Subcutaneous abdominal adipose tissue (tissue), 5 donors: Measurements from ENCODE around the gene MRFAP1L1.
"Not testable (repeated sequence)": the region's sequence is repeated elsewhere in the genome, so short reads cannot be mapped to it uniquely, and the experiment has no call there.

ENCODE experiments used
- H3K27ac ChIP-seq: one replicate; pipeline ENCODE4 v1.7.0; 2013; ENCODE audit warnings: low read depth, mild to moderate bottlenecking, inconsistent platforms, low read length, moderate library complexity
- H3K27me3 ChIP-seq, 5 donors: one replicate each; pipeline ENCODE4 v1.7.0; 2013; ENCODE audit warnings: low read length in 5 of 5, inconsistent platforms in 1 of 5; ENCODE audit not compliant: control insufficient read depth in 5 of 5, insufficient read depth in 4 of 5
- H3K36me3 ChIP-seq, 5 donors: one replicate each; pipeline ENCODE4 v1.7.0; 2013; ENCODE audit warnings: low read length in 5 of 5; ENCODE audit not compliant: control insufficient read depth in 5 of 5, insufficient read depth in 5 of 5
- H3K4me1 ChIP-seq, 5 donors: one replicate each; pipeline ENCODE4 v1.7.0; 2013; ENCODE audit warnings: low read length in 5 of 5, mild to moderate bottlenecking in 3 of 5, moderate library complexity in 1 of 5; ENCODE audit not compliant: control insufficient read depth in 5 of 5, insufficient read depth in 5 of 5
- H3K4me3 ChIP-seq, 5 donors: one replicate each; pipeline ENCODE4 v1.7.0; 2013; ENCODE audit warnings: low read length in 5 of 5, low read depth in 1 of 5
- H3K9ac ChIP-seq, 5 donors: one replicate each; pipeline ENCODE4 v1.7.0; 2013; ENCODE audit warnings: low read length in 5 of 5, mild to moderate bottlenecking in 4 of 5, moderate library complexity in 3 of 5
- H3K9me3 ChIP-seq, 5 donors: one replicate each; pipeline ENCODE4 v1.7.0; 2013; ENCODE audit warnings: low read length in 5 of 5; ENCODE audit not compliant: control insufficient read depth in 5 of 5
- donor health status: healthy.
- donor health status: healthy.
- donor health status: healthy.
- donor health status: healthy.
- donor health status: healthy.

The MRFAP1L1 gene

DNA sequence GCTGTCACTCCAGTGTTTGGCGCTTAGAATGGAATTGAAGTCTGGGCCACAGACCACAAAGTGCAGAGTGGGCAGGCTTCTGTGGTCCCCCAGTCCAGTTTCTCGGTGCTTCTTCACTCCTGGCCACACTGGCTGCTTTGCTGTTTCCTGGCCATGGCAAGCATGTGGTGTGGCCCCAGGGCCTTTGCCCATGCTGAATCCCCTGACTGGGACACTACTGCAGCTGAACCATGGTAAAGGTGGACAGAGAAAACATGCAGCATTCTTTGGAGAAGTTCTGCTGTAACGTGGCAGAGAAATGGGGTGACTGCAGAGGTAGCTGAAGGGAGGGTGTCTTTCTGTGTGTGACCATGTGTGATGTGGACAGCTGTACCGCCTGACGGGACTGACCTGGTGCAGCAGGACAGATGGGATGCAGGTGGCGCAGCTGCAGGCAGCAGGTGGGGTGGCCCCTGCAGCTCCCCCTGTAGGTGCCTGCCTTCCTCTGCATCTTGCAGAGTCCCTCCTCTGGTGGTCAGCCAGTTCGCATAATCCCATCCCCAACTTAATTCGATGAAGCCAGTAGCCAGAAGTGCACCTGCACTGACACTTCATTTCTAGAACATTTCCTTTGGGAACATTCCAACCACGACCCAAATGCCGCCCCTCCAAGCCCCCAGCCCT, 29.2 kb downstream of the MRFAP1L1 start:
- Histone ChIP-seq H3K27me3 (peaks cover 0 to 3% (median 0%) of the 10 kb centered on the region in 5 donors), H3K9ac (no peak overlapping the region), H3K9me3 (peaks cover 0 to 5% (median 0%) of the 10 kb centered on the region in 5 donors), H3K4me1 (peaks cover 4 to 19% (median 14%) of the 10 kb centered on the region in 5 donors), H3K4me3 (no peak overlapping the region), H3K36me3 (peaks cover 0 to 15% (median 0%) of the 10 kb centered on the region in 5 donors), H3K27ac (no peak overlapping the region)

- Histone ChIP-seq H3K4me1 (peaks cover 12 to 38% (median 29%) of the 10 kb centered on the region in 5 donors), H3K27ac (no peak overlapping the region), H3K4me3 (no peak overlapping the region), H3K9ac (peak overlapping the region in 2 of 5 donors; percentile 23 to 48), H3K9me3 (peaks cover 0 to 5% (median 0%) of the 10 kb centered on the region in 5 donors), H3K36me3 (peaks cover 0 to 15% (median 0%) of the 10 kb centered on the region in 5 donors), H3K27me3 (no peaks in the 10 kb centered on the region)
These were observed 32.7 kb downstream of the MRFAP1L1 start for GRCh38 chr4:6676722-6677558.

- no peaks in the 10 kb centered on the region for H3K27me3 ChIP-seq
- no peaks in the 10 kb centered on the region for H3K9me3 ChIP-seq
- H3K9ac ChIP-seq, result peak overlapping the region; percentile 5 to 89 (median 63)
- H3K4me3 ChIP-seq, result peak overlapping the region; percentile 57 to 87 (median 81)
- peaks cover 12 to 38% (median 29%) of the 10 kb centered on the region in 5 donors for H3K4me1 ChIP-seq
- peak overlapping the region; percentile 72 for H3K27ac ChIP-seq
- H3K36me3 ChIP-seq, result peaks cover 0 to 17% (median 0%) of the 10 kb centered on the region in 5 donors
These were observed 35.0 kb downstream of the MRFAP1L1 start for GRCh38 chr4:6674500-6675149.

DNA sequence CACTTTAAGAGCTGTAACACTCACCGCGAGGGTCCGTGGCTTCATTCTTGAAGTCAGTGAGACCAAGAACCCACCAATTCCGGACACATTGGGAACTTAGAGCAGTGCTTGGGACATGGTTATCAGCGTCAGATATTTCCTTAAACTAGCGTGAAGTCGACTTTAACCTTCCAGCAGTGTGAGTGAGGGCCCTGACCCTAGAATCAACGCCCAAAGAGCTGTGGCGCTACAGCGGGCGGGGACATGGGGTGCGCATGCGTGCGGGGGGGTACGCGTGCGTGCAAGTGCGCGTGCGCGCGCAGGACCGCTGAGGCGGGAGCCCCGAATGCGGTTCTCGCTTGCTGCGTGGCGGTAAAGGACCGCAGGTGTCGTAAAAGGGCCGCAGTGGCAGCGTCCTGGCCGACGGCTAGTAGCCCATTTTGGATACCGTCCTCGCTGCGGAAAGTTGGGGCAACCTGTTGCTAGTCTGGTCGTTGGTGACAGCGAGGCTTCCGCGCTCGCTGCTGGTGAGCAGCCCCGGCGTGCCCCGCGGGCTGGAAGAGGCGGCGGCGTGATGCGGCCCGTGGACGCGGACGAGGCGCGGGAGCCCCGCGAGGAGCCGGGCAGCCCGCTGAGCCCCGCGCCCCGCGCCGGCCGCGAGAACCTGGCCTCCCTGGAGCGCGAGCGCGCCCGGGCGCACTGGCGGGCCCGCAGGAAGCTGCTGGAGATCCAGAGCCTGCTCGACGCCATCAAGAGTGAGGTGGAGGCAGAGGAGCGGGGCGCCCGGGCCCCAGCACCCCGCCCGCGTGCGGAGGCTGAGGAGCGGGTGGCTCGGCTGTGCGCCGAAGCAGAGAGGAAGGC, 35.8 kb downstream of the MRFAP1L1 start:
- Histone ChIP-seq H3K9me3 (no peaks in the 10 kb centered on the region), H3K9ac (peak overlapping the region; percentile 38 to 76 (median 63)), H3K36me3 (peaks cover 0 to 17% (median 0%) of the 10 kb centered on the region in 5 donors), H3K27ac (peak overlapping the region; percentile 72), H3K4me1 (peaks cover 12 to 38% (median 29%) of the 10 kb centered on the region in 5 donors), H3K27me3 (no peaks in the 10 kb centered on the region), H3K4me3 (peak overlapping the region; percentile 57 to 85 (median 76))

GRCh38 chr4:6673191-6673659, 36.4 kb downstream of the MRFAP1L1 start:
- Histone ChIP-seq H3K36me3 (peaks cover 0 to 13% (median 0%) of the 10 kb centered on the region in 5 donors), H3K4me1 (peaks cover 12 to 38% (median 29%) of the 10 kb centered on the region in 5 donors), H3K27ac (peak overlapping the region; percentile 72), H3K9ac (peak overlapping the region in 4 of 5 donors; percentile 38 to 72 (median 65)), H3K4me3 (peak overlapping the region; percentile 57 to 85 (median 76))
- H3K9me3 ChIP-seq, H3K27me3 ChIP-seq: not testable (repeated sequence)

DNA sequence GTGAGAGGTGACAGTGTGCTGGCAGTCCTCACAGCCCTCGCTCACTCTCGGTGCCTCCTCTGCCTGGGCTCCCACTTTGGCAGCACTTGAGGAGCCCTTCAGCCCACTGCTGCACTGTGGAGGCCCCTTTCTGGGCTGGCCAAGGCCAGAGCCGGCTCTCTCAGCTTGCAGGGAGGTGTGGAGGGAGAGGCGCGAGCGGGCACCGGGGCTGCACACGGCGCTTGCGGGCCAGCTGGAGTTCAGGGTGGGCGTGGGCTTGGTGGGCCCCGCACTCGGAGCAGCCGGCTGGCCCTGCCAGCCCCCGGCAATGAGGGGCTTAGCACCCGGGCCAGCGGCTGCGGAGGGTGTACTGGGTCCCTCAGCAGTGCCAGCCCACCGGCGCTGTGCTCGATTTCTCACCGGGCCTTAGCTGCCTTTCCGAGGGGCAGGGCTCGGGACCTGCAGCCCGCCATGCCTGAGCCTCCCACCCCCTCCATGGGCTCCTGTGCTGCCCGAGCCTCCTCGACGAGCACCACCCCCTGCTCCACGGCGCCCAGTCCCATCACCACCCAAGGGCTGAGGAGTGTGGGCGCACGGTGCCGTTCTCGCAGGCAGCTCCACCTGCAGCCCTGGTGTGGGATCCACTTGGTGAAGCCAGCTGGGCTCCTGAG, 37.0 kb downstream of the MRFAP1L1 start:
- H3K27me3 ChIP-seq, H3K9ac ChIP-seq, H3K9me3 ChIP-seq, H3K27ac ChIP-seq: not testable (repeated sequence)
- Histone ChIP-seq H3K4me1 (peaks cover 12 to 38% (median 29%) of the 10 kb centered on the region in 5 donors), H3K36me3 (peaks cover 0 to 13% (median 0%) of the 10 kb centered on the region in 5 donors), H3K4me3 (peak overlapping the region in 1 of 5 donors; percentile 81)

GRCh38 chr4:6672131-6672530, 37.5 kb downstream of the MRFAP1L1 start:
- Histone ChIP-seq H3K4me3 (no peak overlapping the region), H3K9ac (no peak overlapping the region), H3K27ac (no peak overlapping the region), H3K27me3 (peaks cover 0 to 7% (median 3%) of the 10 kb centered on the region in 5 donors), H3K4me1 (peaks cover 12 to 36% (median 28%) of the 10 kb centered on the region in 5 donors), H3K9me3 (no peaks in the 10 kb centered on the region), H3K36me3 (peaks cover 0 to 13% (median 0%) of the 10 kb centered on the region in 5 donors)

GRCh38 chr4:6671648-6672047, 38.0 kb downstream of the MRFAP1L1 start:
- Histone ChIP-seq H3K4me1 (peaks cover 12 to 31% (median 25%) of the 10 kb centered on the region in 5 donors), H3K27me3 (peaks cover 0 to 7% (median 5%) of the 10 kb centered on the region in 5 donors), H3K4me3 (no peak overlapping the region), H3K36me3 (peaks cover 0 to 13% (median 0%) of the 10 kb centered on the region in 5 donors), H3K27ac (no peak overlapping the region), H3K9ac (no peak overlapping the region), H3K9me3 (no peaks in the 10 kb centered on the region)
